Measurements from ENCODE around the gene RNPC3. TPM values are rescaled to one million over a fixed set of nuclear protein-coding genes. Genes with fewer than 3 reads are reported as not detected.

Gene RNPC3
- total RNA-seq, 1 experiment from 2014 or later, result 13.1 TPM

GRCh38 chr1:103496014-103496635 lies 29.4 kb upstream of the RNPC3 start:
- no peaks in the 10 kb centered on the region for H3K36me3 ChIP-seq (ENCODE audit: control insufficient read depth, insufficient read depth, low read length)
- ATAC-seq (no peak), DNase-seq (ENCODE audit: low read depth, low spot score) (no peak)
- H3K4me1 ChIP-seq (ENCODE audit: control insufficient read depth, insufficient read depth, low read length), result no peaks in the 10 kb centered on the region
- no peak overlapping the region for H3K4me3 ChIP-seq (ENCODE audit: low read depth in 2 of 2, low read length in 2 of 2)
- in situ Hi-C loops (cut with HindIII; ENCODE audit: low pct_unique_long_range_greater_than_20kb, low sequenced_read_pairs) (no loop called here), intact Hi-C loops (cut with micrococcal nuclease; ENCODE audit: unreplicated experiment) (no loop called here)
- BruUV-seq (replicated peaks), result no TSS peak
- ChIA-PET CTCF (no interaction called here), POLR2A (no interaction called here)
- H3K27me3 ChIP-seq (ENCODE audit: control insufficient read depth, insufficient read depth, low read length), result no peaks in the 10 kb centered on the region
- TF ChIP-seq TCF7L2 (IDR thresholded peaks at IDR 0.05; ENCODE audit: low read depth, low read length), result no peak
- no peak for TF ChIP-seq CTCF (IDR thresholded peaks at IDR 0.05)
- no peak for TF ChIP-seq REST (IDR thresholded peaks at IDR 0.05; ENCODE audit: insufficient read depth in 1 of 2, low read depth in 2 of 2, low read length in 1 of 2)
- TF ChIP-seq SIN3A (IDR thresholded peaks at IDR 0.05; ENCODE audit: borderline replicate concordance, insufficient read depth, low read depth, low read length), result no peak
- TF ChIP-seq POLR2AphosphoS5 (IDR thresholded peaks at IDR 0.05; ENCODE audit: low read depth, low read length), result no peak
- H3K9me3 ChIP-seq (ENCODE audit: control insufficient read depth, insufficient read depth, low read depth, low read length), result no peaks in the 10 kb centered on the region
- no peak overlapping the region for H3K27ac ChIP-seq (ENCODE audit: low read length)

GRCh38 chr1:103497404-103497803 lies 28.1 kb upstream of the RNPC3 start:
- TF ChIP-seq CTCF (IDR thresholded peaks at IDR 0.05), result no peak
- TF ChIP-seq SIN3A (IDR thresholded peaks at IDR 0.05; ENCODE audit: borderline replicate concordance, insufficient read depth, low read depth, low read length), result no peak
- TF ChIP-seq POLR2AphosphoS5 (IDR thresholded peaks at IDR 0.05; ENCODE audit: low read depth, low read length), result no peak
- TF ChIP-seq REST (IDR thresholded peaks at IDR 0.05; ENCODE audit: insufficient read depth in 1 of 2, low read depth in 2 of 2, low read length in 1 of 2), result no peak
- TF ChIP-seq TCF7L2 (IDR thresholded peaks at IDR 0.05; ENCODE audit: low read depth, low read length), result no peak
- no peak overlapping the region for H3K27ac ChIP-seq (ENCODE audit: low read length)
- no peaks in the 10 kb centered on the region for H3K36me3 ChIP-seq (ENCODE audit: control insufficient read depth, insufficient read depth, low read length)
- DNase-seq (ENCODE audit: low read depth, low spot score) (no peak), ATAC-seq (no peak)
- intact Hi-C loops (cut with micrococcal nuclease; ENCODE audit: unreplicated experiment) (no loop called here), in situ Hi-C loops (cut with HindIII; ENCODE audit: low pct_unique_long_range_greater_than_20kb, low sequenced_read_pairs) (no loop called here)
- ChIA-PET POLR2A (interaction anchor here (0.6 kb wide), 1 partner anchor 16 kb away, joined by 3 read pairs; no protein-coding TSS in a partner anchor), CTCF (no interaction called here)
- no peaks in the 10 kb centered on the region for H3K4me1 ChIP-seq (ENCODE audit: control insufficient read depth, insufficient read depth, low read length)
- no TSS peak for BruUV-seq (replicated peaks)
- H3K4me3 ChIP-seq (ENCODE audit: low read depth in 2 of 2, low read length in 2 of 2), result no peak overlapping the region
- no peaks in the 10 kb centered on the region for H3K27me3 ChIP-seq (ENCODE audit: control insufficient read depth, insufficient read depth, low read length)
- no peaks in the 10 kb centered on the region for H3K9me3 ChIP-seq (ENCODE audit: control insufficient read depth, insufficient read depth, low read depth, low read length)

All from Panc1 (cell line).